ENCODE results near the gene CASP6.
"Not testable (repeated sequence)": the region's sequence is repeated elsewhere in the genome, so short reads cannot be mapped to it uniquely, and the experiment has no call there.

The CASP6 gene

DNA sequence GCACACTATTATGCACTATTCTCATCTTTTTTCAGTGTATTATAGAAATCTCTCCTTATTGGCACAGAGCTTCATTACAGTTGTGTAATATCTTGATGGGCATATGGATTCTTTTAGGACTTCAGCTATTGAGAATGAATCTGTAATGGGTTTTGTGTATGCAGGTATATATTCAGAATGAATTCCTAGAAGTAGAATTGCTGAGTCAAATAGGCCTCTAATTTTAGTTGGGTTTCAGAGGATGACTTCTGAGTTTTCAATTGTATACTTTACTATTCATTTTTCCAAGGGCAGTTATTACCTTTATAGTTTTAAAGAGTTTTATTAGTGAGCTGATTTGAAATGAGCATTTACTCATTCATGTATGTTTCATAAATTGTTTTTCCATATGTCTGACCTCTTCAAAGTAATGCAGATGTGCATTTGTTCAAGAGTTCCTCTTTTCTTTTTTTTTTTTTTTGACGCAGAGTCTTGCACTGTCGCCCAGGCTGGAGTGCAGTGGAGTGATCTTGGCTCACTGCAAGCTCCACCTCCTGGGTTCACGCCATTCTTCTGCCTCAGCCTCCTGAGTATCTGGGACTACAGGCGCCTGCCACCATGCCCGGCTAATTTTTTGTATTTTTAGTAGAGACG is 19.5 kb downstream of the CASP6 start:
- no peak overlapping the region for H3K4me3 ChIP-seq (replicated peaks; ENCODE audit: low read depth, low read length)
- TF ChIP-seq, protein P1, sequence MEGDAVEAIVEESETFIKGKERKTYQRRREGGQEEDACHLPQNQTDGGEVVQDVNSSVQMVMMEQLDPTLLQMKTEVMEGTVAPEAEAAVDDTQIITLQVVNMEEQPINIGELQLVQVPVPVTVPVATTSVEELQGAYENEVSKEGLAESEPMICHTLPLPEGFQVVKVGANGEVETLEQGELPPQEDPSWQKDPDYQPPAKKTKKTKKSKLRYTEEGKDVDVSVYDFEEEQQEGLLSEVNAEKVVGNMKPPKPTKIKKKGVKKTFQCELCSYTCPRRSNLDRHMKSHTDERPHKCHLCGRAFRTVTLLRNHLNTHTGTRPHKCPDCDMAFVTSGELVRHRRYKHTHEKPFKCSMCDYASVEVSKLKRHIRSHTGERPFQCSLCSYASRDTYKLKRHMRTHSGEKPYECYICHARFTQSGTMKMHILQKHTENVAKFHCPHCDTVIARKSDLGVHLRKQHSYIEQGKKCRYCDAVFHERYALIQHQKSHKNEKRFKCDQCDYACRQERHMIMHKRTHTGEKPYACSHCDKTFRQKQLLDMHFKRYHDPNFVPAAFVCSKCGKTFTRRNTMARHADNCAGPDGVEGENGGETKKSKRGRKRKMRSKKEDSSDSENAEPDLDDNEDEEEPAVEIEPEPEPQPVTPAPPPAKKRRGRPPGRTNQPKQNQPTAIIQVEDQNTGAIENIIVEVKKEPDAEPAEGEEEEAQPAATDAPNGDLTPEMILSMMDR (IDR thresholded peaks at IDR 0.05; ENCODE audit: low read depth, low read length, missing control alignments): no peak
- no peak for DNase-seq (ENCODE audit: extremely low read depth, low read depth)

DNA sequence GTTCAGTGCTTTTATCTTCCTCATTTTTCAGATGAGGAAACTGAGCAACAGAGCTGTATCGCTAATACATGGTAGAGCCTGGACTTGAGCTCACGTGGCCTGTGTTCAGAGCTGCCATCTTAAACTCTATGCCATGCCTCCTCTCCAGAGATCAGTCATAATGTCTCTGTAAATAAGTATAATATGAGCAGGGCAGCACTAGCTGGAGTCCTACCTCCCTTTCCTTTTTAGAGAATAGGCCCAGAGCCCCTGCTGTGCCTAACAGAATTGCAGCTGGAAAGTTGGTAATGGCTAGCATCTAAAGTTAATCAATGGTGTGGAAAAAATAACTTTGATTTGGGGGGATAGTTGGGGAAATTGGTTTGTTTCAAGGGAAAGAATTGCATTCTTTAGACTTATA is 20.4 kb downstream of the CASP6 start:
- no peak for DNase-seq (ENCODE audit: extremely low read depth, low read depth)
- TF ChIP-seq, protein P1 (IDR thresholded peaks at IDR 0.05; ENCODE audit: low read depth, low read length, missing control alignments): no peak
- H3K4me3 ChIP-seq (replicated peaks; ENCODE audit: low read depth, low read length): no peak overlapping the region

DNA sequence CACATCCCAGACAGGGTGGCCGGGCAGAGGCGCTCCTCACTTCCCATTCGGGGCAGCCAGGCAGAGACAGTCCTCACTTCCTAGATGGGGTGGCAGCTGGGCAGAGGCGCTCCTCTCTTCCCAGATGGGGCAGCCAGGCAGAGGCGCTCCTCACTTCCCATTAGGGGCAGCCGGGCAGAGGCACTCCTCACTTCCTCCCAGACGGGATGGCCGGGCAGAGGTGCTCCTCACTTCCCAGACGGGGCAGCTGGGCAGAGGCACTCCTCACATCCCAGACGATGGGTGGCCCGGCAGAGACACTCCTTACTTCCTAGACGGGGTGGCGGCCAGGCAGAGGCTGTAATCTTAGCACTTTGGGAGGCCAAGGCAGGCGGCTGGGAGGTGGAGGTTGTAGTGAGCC is 24.3 kb downstream of the CASP6 start:
- not testable (repeated sequence) for H3K4me3 ChIP-seq (replicated peaks; ENCODE audit: low read depth, low read length); DNase-seq (ENCODE audit: extremely low read depth, low read depth)

DNA sequence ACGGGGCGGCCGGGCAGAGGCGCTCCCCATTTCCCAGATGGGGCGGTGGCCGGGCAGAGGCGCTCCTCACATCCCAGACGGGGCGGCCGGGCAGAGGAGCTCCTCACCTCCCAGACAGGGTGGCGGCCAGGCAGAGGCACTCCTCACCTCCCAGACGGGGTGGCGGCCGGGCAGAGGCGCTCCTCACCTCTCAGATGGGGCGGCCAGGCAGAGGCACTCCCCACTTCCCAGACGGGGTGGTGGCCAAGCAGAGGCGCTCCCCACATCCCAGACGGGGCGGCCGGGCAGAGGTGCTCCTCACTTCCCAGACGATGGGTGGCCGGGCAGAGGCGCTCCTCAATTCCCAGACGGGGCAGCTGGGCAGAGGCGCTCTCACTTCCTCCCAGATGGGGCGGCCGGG is 24.8 kb downstream of the CASP6 start:
- not testable (repeated sequence) for DNase-seq (ENCODE audit: extremely low read depth, low read depth); H3K4me3 ChIP-seq (replicated peaks; ENCODE audit: low read depth, low read length)

DNA sequence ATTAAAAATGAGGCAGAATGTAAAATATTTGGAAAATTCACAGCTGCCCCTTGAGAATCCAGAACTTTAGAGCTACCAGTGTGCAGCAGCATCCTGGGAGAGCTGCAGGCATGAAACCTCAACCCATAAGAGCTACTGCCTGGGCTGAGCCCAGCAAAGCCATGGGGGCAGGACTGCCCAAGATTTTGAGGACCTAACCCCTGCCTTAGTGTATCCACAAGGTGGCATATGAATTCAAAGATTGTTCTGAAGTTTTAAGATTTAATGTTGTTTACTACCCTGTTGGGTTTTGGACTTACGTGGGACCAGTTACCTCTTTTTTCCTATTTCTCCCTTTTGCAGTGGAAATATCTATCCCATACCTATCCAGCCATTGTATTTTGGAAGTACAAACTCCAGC is 26.4 kb downstream of the CASP6 start:
- DNase-seq (ENCODE audit: extremely low read depth, low read depth): no peak
- H3K4me3 ChIP-seq (replicated peaks; ENCODE audit: low read depth, low read length): no peak overlapping the region
- TF ChIP-seq, protein P1 (IDR thresholded peaks at IDR 0.05; ENCODE audit: low read depth, low read length, missing control alignments): peak; percentile 12

DNA sequence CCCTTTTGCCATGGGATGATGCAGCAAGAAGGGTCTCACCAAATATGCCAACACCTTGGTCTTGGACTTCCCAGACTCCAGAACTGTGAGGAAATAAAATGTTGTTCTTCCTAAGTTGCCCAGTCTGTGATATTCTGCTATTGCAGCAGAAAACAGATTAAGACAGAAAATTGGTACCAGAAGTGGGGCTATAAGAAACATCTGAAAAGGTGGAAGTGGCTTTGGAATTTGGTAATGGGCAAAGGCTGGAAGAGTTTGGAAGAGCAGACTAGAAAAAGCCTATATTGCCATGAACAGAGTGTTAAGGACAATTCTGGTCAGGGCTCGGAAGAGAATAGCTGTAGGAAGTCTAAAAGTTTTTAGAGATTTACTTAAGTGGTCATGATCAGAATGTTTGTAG is 27.4 kb downstream of the CASP6 start:
- no peak for DNase-seq (ENCODE audit: extremely low read depth, low read depth)
- H3K4me3 ChIP-seq (replicated peaks; ENCODE audit: low read depth, low read length): no peak overlapping the region
- TF ChIP-seq, protein P1 (IDR thresholded peaks at IDR 0.05; ENCODE audit: low read depth, low read length, missing control alignments): no peak

DNA sequence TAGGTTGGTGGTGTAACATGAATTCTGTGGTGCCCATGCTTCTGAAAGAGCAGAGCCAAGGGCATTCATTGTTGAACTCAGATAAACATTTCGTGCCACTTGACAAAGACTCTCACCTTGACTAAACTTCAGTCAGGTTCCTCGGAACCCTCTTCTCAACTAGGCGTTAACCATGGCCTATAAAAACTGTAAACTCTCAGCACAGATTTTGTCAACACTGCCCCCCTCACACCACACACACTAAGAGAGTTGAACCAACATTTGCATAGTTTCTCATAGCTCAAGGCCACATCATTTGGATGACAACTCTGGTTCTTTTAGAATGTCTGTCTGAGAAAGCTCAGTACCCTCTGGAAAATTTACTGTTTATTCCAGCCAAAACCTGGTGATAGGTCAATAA is 28.1 kb downstream of the CASP6 start:
- DNase-seq (ENCODE audit: extremely low read depth, low read depth): no peak
- H3K4me3 ChIP-seq (replicated peaks; ENCODE audit: low read depth, low read length): no peak overlapping the region
- TF ChIP-seq, protein P1 (IDR thresholded peaks at IDR 0.05; ENCODE audit: low read depth, low read length, missing control alignments): no peak

DNA sequence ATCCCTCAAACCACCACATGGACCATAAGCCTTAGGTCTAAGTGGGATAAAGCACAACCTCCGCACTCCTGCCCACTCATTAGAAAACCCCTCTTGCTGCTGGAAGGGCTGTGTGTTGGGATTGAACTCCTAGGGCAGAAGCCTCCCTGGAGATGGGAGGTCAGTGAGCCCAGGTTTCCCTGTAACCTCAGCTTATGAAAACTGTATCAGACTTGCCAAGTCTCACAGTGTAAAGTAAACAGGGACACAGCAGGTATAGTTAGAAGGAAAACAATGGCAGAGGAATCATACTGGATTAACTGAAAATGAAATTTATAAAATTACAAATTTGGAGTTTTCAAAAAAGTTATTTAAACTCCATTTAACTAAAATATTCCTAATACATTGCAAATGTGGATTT is 29.9 kb downstream of the CASP6 start:
- H3K4me3 ChIP-seq (replicated peaks; ENCODE audit: low read depth, low read length): no peak overlapping the region
- no peak for DNase-seq (ENCODE audit: extremely low read depth, low read depth)
- TF ChIP-seq, protein P1 (IDR thresholded peaks at IDR 0.05; ENCODE audit: low read depth, low read length, missing control alignments): no peak

All from HFF-Myc (cell line).